SU-DHL-6 (cell line): Measurements from ENCODE around the gene SETSIP.

ENCODE experiments used
- H2AFZ ChIP-seq: fragments of 200-600 bp; sonication (generic); 2 replicates; pipeline ENCODE4 v1.6.1; 2014; ENCODE audit warnings: low read depth, mild to moderate bottlenecking, moderate library complexity, mixed read lengths, antibody characterized with exemption, low read length; ENCODE audit not compliant: severe bottlenecking
- H3F3A ChIP-seq: fragments of 200-600 bp; shearing (Covaris generic); 2 replicates; pipeline ENCODE4 v1.6.0; 2016; ENCODE audit warnings: antibody characterized with exemption, mild to moderate bottlenecking; ENCODE audit not compliant: insufficient read depth
- H3K27ac ChIP-seq: fragments of 200-600 bp; sonication (generic); 2 replicates; pipeline ENCODE4 v1.5.1; 2016; ENCODE audit warnings: low read depth, mild to moderate bottlenecking, low read length, moderate library complexity, mixed read lengths
- H3K27me3 ChIP-seq: fragments of 200-600 bp; sonication (generic), shearing (Covaris generic); 2 replicates; pipeline ENCODE4 v1.6.0; 2014; ENCODE audit warnings: mild to moderate bottlenecking, low read length
- H3K36me3 ChIP-seq: fragments of 200-600 bp; sonication (generic); 2 replicates; pipeline ENCODE4 v1.6.1; 2014; ENCODE audit warnings: mild to moderate bottlenecking, low read length, mixed read lengths
- H3K4me2 ChIP-seq: fragments of 300-600, 200-600 bp; shearing (Covaris generic), sonication (generic); 2 replicates; pipeline ENCODE4 v1.6.0; 2014; ENCODE audit warnings: low read length, low read depth, mild to moderate bottlenecking; ENCODE audit not compliant: poor library complexity, severe bottlenecking
- H3K4me3 ChIP-seq: fragments of 200-600 bp; sonication (generic); 2 replicates; pipeline ENCODE4 v1.5.1; 2014; ENCODE audit warnings: antibody characterized with exemption, low read length, mild to moderate bottlenecking, mixed read lengths; ENCODE audit not compliant: insufficient read depth, poor library complexity, severe bottlenecking
- H3K79me2 ChIP-seq: fragments of 200-600 bp; sonication (generic); 2 replicates; pipeline ENCODE4 v1.6.1; 2014; ENCODE audit warnings: mild to moderate bottlenecking, low read length, moderate library complexity; ENCODE audit not compliant: insufficient read depth
- H3K9ac ChIP-seq: fragments of 200-600 bp; sonication (generic); 2 replicates; pipeline ENCODE4 v1.7.0; 2014; ENCODE audit warnings: mild to moderate bottlenecking, low read length
- H3K9me2 ChIP-seq: fragments of 200-600 bp; sonication (generic); replicated peaks from 2 replicates; pipeline ENCODE4 v1.6.1; 2014; ENCODE audit warnings: low read length; ENCODE audit not compliant: insufficient read depth
- H3K9me3 ChIP-seq: fragments of 200-600 bp; sonication (generic); 2 replicates; pipeline ENCODE4 v1.6.1; 2014; ENCODE audit warnings: low read length, mixed read lengths; ENCODE audit not compliant: insufficient read depth
- H4K20me1 ChIP-seq: fragments of 200-600 bp; sonication (generic); 2 replicates; pipeline ENCODE4 v1.6.1; 2014; ENCODE audit warnings: low read depth, mild to moderate bottlenecking, antibody characterized with exemption, low read length, moderate library complexity, mixed read lengths
- EZH2phosphoT487 ChIP-seq: fragments of 200-600 bp; sonication (generic), shearing (Covaris generic); conservative IDR thresholded peaks from 2 replicates; pipeline ENCODE4 v1.6.1; 2018; ENCODE audit warnings: mild to moderate bottlenecking, antibody characterized with exemption, low read length, moderate library complexity, mixed read lengths
- TF ChIP-seq, protein P1 (sequence below): fragments of 200-600 bp; sonication (generic); IDR thresholded peaks from one replicate; pipeline ENCODE4 v1.5.1; 2017; ENCODE audit warnings: antibody characterized with exemption, mild to moderate bottlenecking, low read length, moderate library complexity; ENCODE audit not compliant: insufficient read depth, poor library complexity, severe bottlenecking

SETSIP gene

DNA sequence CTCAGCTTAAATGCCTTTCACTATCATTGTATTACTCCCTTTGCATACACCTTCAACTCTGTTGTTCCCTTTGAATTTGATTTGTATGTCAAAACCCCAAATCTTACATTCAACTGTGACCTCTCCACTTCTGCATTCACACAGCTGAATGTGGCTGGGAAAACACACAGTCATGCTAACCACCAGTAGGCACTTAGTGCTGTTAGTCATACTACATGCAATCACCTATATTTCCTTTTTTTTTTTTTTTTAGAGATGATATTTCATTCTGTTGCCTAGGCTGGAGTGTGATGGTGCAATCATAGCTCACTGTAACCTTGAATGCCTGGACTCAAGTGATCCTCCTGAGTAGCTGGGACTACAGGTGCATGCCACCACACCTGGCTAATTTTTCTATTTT, 21.1 kb upstream of the SETSIP start:
- Histone ChIP-seq H3K27me3 (no peaks in the 10 kb centered on the region), H3F3A (no peaks in the 10 kb centered on the region), H3K9me3 (no peaks in the 10 kb centered on the region), H3K4me2 (no peak overlapping the region), H3K9ac (no peak overlapping the region), H3K79me2 (no peaks in the 10 kb centered on the region), H4K20me1 (no peaks in the 10 kb centered on the region), H3K9me2 (no peaks in the 10 kb centered on the region), H3K36me3 (no peaks in the 10 kb centered on the region), H3K27ac (no peak overlapping the region), H2AFZ (no peak overlapping the region), H3K4me3 (no peak overlapping the region)
- TF ChIP-seq EZH2phosphoT487: no peak
- TF ChIP-seq, protein P1, sequence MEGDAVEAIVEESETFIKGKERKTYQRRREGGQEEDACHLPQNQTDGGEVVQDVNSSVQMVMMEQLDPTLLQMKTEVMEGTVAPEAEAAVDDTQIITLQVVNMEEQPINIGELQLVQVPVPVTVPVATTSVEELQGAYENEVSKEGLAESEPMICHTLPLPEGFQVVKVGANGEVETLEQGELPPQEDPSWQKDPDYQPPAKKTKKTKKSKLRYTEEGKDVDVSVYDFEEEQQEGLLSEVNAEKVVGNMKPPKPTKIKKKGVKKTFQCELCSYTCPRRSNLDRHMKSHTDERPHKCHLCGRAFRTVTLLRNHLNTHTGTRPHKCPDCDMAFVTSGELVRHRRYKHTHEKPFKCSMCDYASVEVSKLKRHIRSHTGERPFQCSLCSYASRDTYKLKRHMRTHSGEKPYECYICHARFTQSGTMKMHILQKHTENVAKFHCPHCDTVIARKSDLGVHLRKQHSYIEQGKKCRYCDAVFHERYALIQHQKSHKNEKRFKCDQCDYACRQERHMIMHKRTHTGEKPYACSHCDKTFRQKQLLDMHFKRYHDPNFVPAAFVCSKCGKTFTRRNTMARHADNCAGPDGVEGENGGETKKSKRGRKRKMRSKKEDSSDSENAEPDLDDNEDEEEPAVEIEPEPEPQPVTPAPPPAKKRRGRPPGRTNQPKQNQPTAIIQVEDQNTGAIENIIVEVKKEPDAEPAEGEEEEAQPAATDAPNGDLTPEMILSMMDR: no peak

DNA sequence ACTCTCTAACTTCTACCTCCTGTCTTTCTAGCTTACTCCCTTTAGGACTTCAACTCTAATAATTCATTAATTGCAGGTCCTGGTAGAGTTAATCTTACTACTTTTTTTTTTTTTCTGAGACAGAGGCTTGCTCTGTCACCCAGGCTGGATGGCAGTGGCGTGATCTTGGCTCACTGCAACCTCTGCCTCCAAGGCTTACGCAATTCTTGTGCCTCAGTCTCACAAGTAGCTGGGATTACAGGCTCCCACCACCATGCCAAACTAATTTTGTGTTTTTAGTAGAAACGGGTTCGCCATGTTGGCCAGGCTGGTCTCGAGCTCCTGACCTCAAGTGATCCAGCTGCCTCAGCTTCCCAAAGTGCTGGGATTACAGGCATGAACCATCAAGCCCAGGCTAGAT, 20.7 kb upstream of the SETSIP start:
- H3K9ac ChIP-seq: no peak overlapping the region
- no peaks in the 10 kb centered on the region for H3K9me3 ChIP-seq
- no peaks in the 10 kb centered on the region for H3F3A ChIP-seq
- H3K4me2 ChIP-seq: no peak overlapping the region
- H3K9me2 ChIP-seq: no peaks in the 10 kb centered on the region
- no peak for TF ChIP-seq EZH2phosphoT487
- TF ChIP-seq, protein P1: no peak
- no peak overlapping the region for H3K27ac ChIP-seq
- H3K4me3 ChIP-seq: no peak overlapping the region
- H2AFZ ChIP-seq: no peak overlapping the region
- H3K79me2 ChIP-seq: no peaks in the 10 kb centered on the region
- no peaks in the 10 kb centered on the region for H3K27me3 ChIP-seq
- no peaks in the 10 kb centered on the region for H3K36me3 ChIP-seq
- H4K20me1 ChIP-seq: no peaks in the 10 kb centered on the region

DNA sequence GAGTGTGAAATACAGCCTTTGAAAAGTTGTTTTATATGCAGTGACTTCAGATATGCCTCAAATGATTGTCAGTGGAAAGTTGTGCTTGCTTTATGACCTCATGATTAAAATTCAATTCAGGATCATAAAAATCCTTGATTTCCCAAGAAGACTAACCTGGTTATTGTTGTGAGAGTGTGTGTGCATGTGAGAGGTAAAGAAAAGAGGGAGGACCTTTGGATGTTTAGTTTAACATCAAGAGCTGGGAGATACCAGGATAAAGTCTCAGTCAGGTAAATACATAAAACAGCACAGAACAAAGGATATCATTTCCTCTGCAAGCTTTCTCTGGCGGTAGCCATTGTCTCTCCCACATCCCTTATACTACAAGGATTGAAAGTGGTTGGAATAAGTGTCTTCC, 19.4 kb upstream of the SETSIP start:
- Histone ChIP-seq H3K27ac (no peak overlapping the region), H4K20me1 (no peaks in the 10 kb centered on the region), H2AFZ (no peak overlapping the region), H3K36me3 (no peaks in the 10 kb centered on the region; the same call in 1 of the 2 replicates), H3K27me3 (no peaks in the 10 kb centered on the region), H3K9me2 (no peaks in the 10 kb centered on the region), H3K4me3 (no peak overlapping the region), H3K4me2 (no peak overlapping the region), H3K9ac (no peak overlapping the region), H3K79me2 (no peaks in the 10 kb centered on the region), H3K9me3 (no peaks in the 10 kb centered on the region), H3F3A (no peaks in the 10 kb centered on the region)
- TF ChIP-seq, protein P1: no peak
- no peak for TF ChIP-seq EZH2phosphoT487
